ENCODE results near the gene ALAD.

Gene ALAD

DNA sequence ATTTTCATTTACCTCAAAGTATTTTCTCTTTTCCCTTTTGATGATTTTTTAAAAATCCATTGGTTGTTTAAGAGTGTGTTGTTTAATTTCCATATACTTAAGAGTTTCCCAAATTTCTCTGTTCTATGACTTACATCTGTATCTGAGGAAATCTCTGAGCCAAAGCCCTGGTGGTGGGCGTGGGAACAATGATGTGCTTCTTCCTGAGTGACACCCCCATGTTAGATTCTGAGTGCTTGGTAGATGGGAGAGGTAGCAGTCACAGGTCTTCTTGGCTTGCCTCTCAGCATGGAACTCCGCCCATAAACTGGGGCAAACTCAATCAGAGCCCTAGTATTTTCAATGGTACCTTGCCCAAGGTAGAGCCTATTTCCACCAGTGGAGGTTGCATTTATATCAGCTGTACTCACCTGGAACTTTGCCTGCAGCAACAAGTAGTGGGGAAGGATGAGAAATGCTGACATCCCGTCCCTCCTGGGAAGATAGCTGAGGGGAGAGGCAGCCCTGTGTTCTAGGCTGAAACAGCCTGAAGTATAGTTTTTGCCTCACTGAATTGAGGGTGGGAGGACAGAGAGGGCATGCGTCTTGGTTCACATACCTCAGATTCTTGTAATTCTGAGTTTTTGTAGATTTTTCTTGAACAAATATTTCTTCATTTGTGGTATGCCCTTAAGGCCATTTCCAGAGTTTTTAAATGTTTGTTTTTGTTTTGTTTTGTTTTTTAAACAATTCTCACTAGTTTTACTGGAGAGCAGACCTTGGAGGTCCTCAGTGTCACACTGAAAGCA is 35.8 kb upstream of the ALAD start:
- Histone ChIP-seq H3K27ac (ENCODE audit: low read depth, low read length) (no peak overlapping the region), H2BK5ac (ENCODE audit: low read length) (no peak overlapping the region), H3K56ac (ENCODE audit: low read length) (no peak overlapping the region), H3K79me2 (ENCODE audit: control insufficient read depth, insufficient read depth, low read length) (no peaks in the 10 kb centered on the region), H3K18ac (ENCODE audit: low read length) (no peak overlapping the region), H3K36me3 (ENCODE audit: control insufficient read depth, insufficient read depth, low read length) (no peaks in the 10 kb centered on the region), H3K4me1 (ENCODE audit: control insufficient read depth, low read depth, low read length) (no peaks in the 10 kb centered on the region), H3K4ac (ENCODE audit: low read depth, low read length) (no peak overlapping the region), H4K5ac (ENCODE audit: low read length) (no peak overlapping the region), H3K4me3 (ENCODE audit: low read length) (no peak overlapping the region), H4K8ac (ENCODE audit: low read depth, low read length) (no peak overlapping the region), H3K79me1 (ENCODE audit: low read length) (no peaks in the 10 kb centered on the region), H3K27me3 (ENCODE audit: insufficient read depth, low read length, poor library complexity) (no peaks in the 10 kb centered on the region), H2BK15ac (replicated peaks; ENCODE audit: low read depth) (no peak overlapping the region), H3K9ac (ENCODE audit: low read length) (no peak overlapping the region), H3K4me2 (ENCODE audit: low read length) (no peak overlapping the region), H3K23ac (ENCODE audit: low read length) (no peak overlapping the region), H2AK5ac (ENCODE audit: low read length) (no peak overlapping the region), H2BK120ac (ENCODE audit: low read depth, low read length) (no peak overlapping the region)
- WGBS (ENCODE audit: extremely low coverage, insufficient coverage, low lambda C conversion rate) = no CpG with 5 or more reads among the region's 4 CpGs
- DNase-seq = no peak

- H2BK15ac ChIP-seq (replicated peaks; ENCODE audit: low read depth) = no peak overlapping the region
- H4K5ac ChIP-seq (ENCODE audit: low read length) = no peak overlapping the region
- no peak overlapping the region for H4K8ac ChIP-seq (ENCODE audit: low read depth, low read length)
- no peak overlapping the region for H3K9ac ChIP-seq (ENCODE audit: low read length)
- no peak overlapping the region for H2AK5ac ChIP-seq (ENCODE audit: low read length)
- H3K27me3 ChIP-seq (ENCODE audit: insufficient read depth, low read length, poor library complexity) = no peaks in the 10 kb centered on the region
- no peaks in the 10 kb centered on the region for H3K36me3 ChIP-seq (ENCODE audit: control insufficient read depth, insufficient read depth, low read length)
- H2BK5ac ChIP-seq (ENCODE audit: low read length) = no peak overlapping the region
- no peak overlapping the region for H3K4me3 ChIP-seq (ENCODE audit: low read length)
- H3K18ac ChIP-seq (ENCODE audit: low read length) = no peak overlapping the region
- H3K79me2 ChIP-seq (ENCODE audit: control insufficient read depth, insufficient read depth, low read length) = no peaks in the 10 kb centered on the region
- DNase-seq = no peak
- H3K79me1 ChIP-seq (ENCODE audit: low read length) = no peaks in the 10 kb centered on the region
- no peak overlapping the region for H3K56ac ChIP-seq (ENCODE audit: low read length)
- no peak overlapping the region for H3K4me2 ChIP-seq (ENCODE audit: low read length)
- H2BK120ac ChIP-seq (ENCODE audit: low read depth, low read length) = no peak overlapping the region
- no peak overlapping the region for H3K4ac ChIP-seq (ENCODE audit: low read depth, low read length)
- no peak overlapping the region for H3K27ac ChIP-seq (ENCODE audit: low read depth, low read length)
- no peaks in the 10 kb centered on the region for H3K4me1 ChIP-seq (ENCODE audit: control insufficient read depth, low read depth, low read length)
- H3K23ac ChIP-seq (ENCODE audit: low read length) = no peak overlapping the region
Measured at GRCh38 chr9:113431191-113431590, 30.1 kb upstream of the ALAD start.

- H3K36me3 ChIP-seq (ENCODE audit: control insufficient read depth, insufficient read depth, low read length) = no peaks in the 10 kb centered on the region
- H2BK15ac ChIP-seq (replicated peaks; ENCODE audit: low read depth) = no peak overlapping the region
- no peak overlapping the region for H3K9ac ChIP-seq (ENCODE audit: low read length)
- H3K27me3 ChIP-seq (ENCODE audit: insufficient read depth, low read length, poor library complexity) = no peaks in the 10 kb centered on the region
- no peak overlapping the region for H3K4ac ChIP-seq (ENCODE audit: low read depth, low read length)
- no peak overlapping the region for H3K18ac ChIP-seq (ENCODE audit: low read length)
- H3K4me3 ChIP-seq (ENCODE audit: low read length) = no peak overlapping the region
- H3K79me2 ChIP-seq (ENCODE audit: control insufficient read depth, insufficient read depth, low read length) = no peaks in the 10 kb centered on the region
- no peaks in the 10 kb centered on the region for H3K79me1 ChIP-seq (ENCODE audit: low read length)
- no peak overlapping the region for H2AK5ac ChIP-seq (ENCODE audit: low read length)
- no peak overlapping the region for H4K8ac ChIP-seq (ENCODE audit: low read depth, low read length)
- no peak overlapping the region for H3K4me2 ChIP-seq (ENCODE audit: low read length)
- whole genome bisulfite sequencing (ENCODE audit: extremely low coverage, insufficient coverage, low lambda C conversion rate) = no CpG with 5 or more reads among the region's 1 CpG
- H2BK5ac ChIP-seq (ENCODE audit: low read length) = no peak overlapping the region
- H3K56ac ChIP-seq (ENCODE audit: low read length) = no peak overlapping the region
- no peak overlapping the region for H4K5ac ChIP-seq (ENCODE audit: low read length)
- H3K27ac ChIP-seq (ENCODE audit: low read depth, low read length) = no peak overlapping the region
- DNase-seq = no peak
- no peak overlapping the region for H2BK120ac ChIP-seq (ENCODE audit: low read depth, low read length)
- H3K4me1 ChIP-seq (ENCODE audit: control insufficient read depth, low read depth, low read length) = no peaks in the 10 kb centered on the region
- H3K23ac ChIP-seq (ENCODE audit: low read length) = no peak overlapping the region
Measured at GRCh38 chr9:113428062-113428615, 27.1 kb upstream of the ALAD start.

GRCh38 chr9:113427629-113428028 is 26.5 kb upstream of the ALAD start:
- Histone ChIP-seq H3K27ac (ENCODE audit: low read depth, low read length) (no peak overlapping the region), H3K18ac (ENCODE audit: low read length) (no peak overlapping the region), H2BK15ac (replicated peaks; ENCODE audit: low read depth) (no peak overlapping the region), H2BK120ac (ENCODE audit: low read depth, low read length) (no peak overlapping the region), H3K36me3 (ENCODE audit: control insufficient read depth, insufficient read depth, low read length) (no peaks in the 10 kb centered on the region), H4K5ac (ENCODE audit: low read length) (no peak overlapping the region), H3K79me1 (ENCODE audit: low read length) (no peaks in the 10 kb centered on the region), H3K4me3 (ENCODE audit: low read length) (no peak overlapping the region), H3K27me3 (ENCODE audit: insufficient read depth, low read length, poor library complexity) (no peaks in the 10 kb centered on the region), H3K4me2 (ENCODE audit: low read length) (no peak overlapping the region), H2AK5ac (ENCODE audit: low read length) (no peak overlapping the region), H3K4ac (ENCODE audit: low read depth, low read length) (no peak overlapping the region), H3K4me1 (ENCODE audit: control insufficient read depth, low read depth, low read length) (no peaks in the 10 kb centered on the region), H2BK5ac (ENCODE audit: low read length) (no peak overlapping the region), H3K9ac (ENCODE audit: low read length) (no peak overlapping the region), H3K23ac (ENCODE audit: low read length) (no peak overlapping the region), H3K56ac (ENCODE audit: low read length) (no peak overlapping the region), H4K8ac (ENCODE audit: low read depth, low read length) (no peak overlapping the region), H3K79me2 (ENCODE audit: control insufficient read depth, insufficient read depth, low read length) (no peaks in the 10 kb centered on the region)
- no CpG with 5 or more reads among the region's 2 CpGs for WGBS (ENCODE audit: extremely low coverage, insufficient coverage, low lambda C conversion rate)
- DNase-seq = no peak

DNA sequence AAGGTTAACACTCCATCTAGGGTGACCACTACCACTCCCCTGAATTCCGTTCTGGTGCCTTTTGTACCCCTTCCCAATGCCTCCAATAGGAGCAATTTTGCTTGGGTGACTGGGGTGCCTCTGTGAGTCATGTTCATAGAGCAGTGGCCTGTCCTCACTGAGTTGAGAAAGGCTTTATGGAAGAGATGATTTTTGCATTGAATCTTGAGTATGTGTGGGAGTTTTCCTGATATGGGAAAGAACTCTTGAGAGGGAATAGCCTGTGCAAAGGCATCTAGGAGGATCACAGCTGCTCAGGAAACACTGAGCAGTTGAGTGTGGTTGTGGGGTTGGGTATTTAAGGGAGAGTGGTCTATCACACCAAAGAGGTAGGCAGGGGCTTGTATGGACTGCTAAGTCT is 25.6 kb upstream of the ALAD start:
- H3K27me3 ChIP-seq (ENCODE audit: insufficient read depth, low read length, poor library complexity) = no peaks in the 10 kb centered on the region
- WGBS (ENCODE audit: extremely low coverage, insufficient coverage, low lambda C conversion rate) = no CpG with 5 or more reads among the region's 1 CpG
- H3K4me2 ChIP-seq (ENCODE audit: low read length) = no peak overlapping the region
- no peaks in the 10 kb centered on the region for H3K36me3 ChIP-seq (ENCODE audit: control insufficient read depth, insufficient read depth, low read length)
- H2BK120ac ChIP-seq (ENCODE audit: low read depth, low read length) = no peak overlapping the region
- H2AK5ac ChIP-seq (ENCODE audit: low read length) = no peak overlapping the region
- H3K4ac ChIP-seq (ENCODE audit: low read depth, low read length) = no peak overlapping the region
- no peak overlapping the region for H2BK15ac ChIP-seq (replicated peaks; ENCODE audit: low read depth)
- no peak overlapping the region for H3K18ac ChIP-seq (ENCODE audit: low read length)
- H3K4me3 ChIP-seq (ENCODE audit: low read length) = no peak overlapping the region
- H3K9ac ChIP-seq (ENCODE audit: low read length) = no peak overlapping the region
- H3K27ac ChIP-seq (ENCODE audit: low read depth, low read length) = no peak overlapping the region
- H3K79me1 ChIP-seq (ENCODE audit: low read length) = no peaks in the 10 kb centered on the region
- no peak overlapping the region for H3K56ac ChIP-seq (ENCODE audit: low read length)
- H3K4me1 ChIP-seq (ENCODE audit: control insufficient read depth, low read depth, low read length) = no peaks in the 10 kb centered on the region
- no peak overlapping the region for H4K8ac ChIP-seq (ENCODE audit: low read depth, low read length)
- DNase-seq = no peak
- H4K5ac ChIP-seq (ENCODE audit: low read length) = no peak overlapping the region
- H3K23ac ChIP-seq (ENCODE audit: low read length) = no peak overlapping the region
- no peaks in the 10 kb centered on the region for H3K79me2 ChIP-seq (ENCODE audit: control insufficient read depth, insufficient read depth, low read length)
- H2BK5ac ChIP-seq (ENCODE audit: low read length) = no peak overlapping the region

DNA sequence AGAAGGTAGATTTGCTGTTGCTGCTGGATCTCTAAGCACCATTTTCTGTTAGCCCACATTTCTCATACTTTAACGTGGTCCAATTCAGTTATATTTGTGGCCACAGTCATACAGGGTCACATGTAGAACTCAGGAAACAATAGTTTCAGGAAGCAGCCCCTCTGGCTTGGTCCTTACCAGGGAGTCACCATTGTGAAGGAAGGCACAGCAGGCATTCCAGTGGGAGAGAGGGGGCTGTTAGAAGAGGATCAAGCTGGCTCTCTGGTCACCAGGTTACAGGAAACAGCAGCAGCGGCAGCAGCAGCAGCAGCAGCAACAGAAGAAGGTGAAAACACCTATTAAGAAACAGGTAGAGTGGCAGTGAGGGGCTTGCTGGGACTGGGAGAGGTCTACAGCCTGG is 24.0 kb upstream of the ALAD start:
- no peaks in the 10 kb centered on the region for H3K79me2 ChIP-seq (ENCODE audit: control insufficient read depth, insufficient read depth, low read length)
- no peak overlapping the region for H3K4me3 ChIP-seq (ENCODE audit: low read length)
- no peaks in the 10 kb centered on the region for H3K4me1 ChIP-seq (ENCODE audit: control insufficient read depth, low read depth, low read length)
- no peak overlapping the region for H3K27ac ChIP-seq (ENCODE audit: low read depth, low read length)
- H3K9ac ChIP-seq (ENCODE audit: low read length) = no peak overlapping the region
- H2BK120ac ChIP-seq (ENCODE audit: low read depth, low read length) = no peak overlapping the region
- H3K4me2 ChIP-seq (ENCODE audit: low read length) = no peak overlapping the region
- H2BK5ac ChIP-seq (ENCODE audit: low read length) = no peak overlapping the region
- no CpG with 5 or more reads among the region's 2 CpGs for WGBS (ENCODE audit: extremely low coverage, insufficient coverage, low lambda C conversion rate)
- no peak overlapping the region for H3K4ac ChIP-seq (ENCODE audit: low read depth, low read length)
- H3K79me1 ChIP-seq (ENCODE audit: low read length) = no peaks in the 10 kb centered on the region
- H3K36me3 ChIP-seq (ENCODE audit: control insufficient read depth, insufficient read depth, low read length) = no peaks in the 10 kb centered on the region
- no peaks in the 10 kb centered on the region for H3K27me3 ChIP-seq (ENCODE audit: insufficient read depth, low read length, poor library complexity)
- H2BK15ac ChIP-seq (replicated peaks; ENCODE audit: low read depth) = no peak overlapping the region
- no peak overlapping the region for H3K18ac ChIP-seq (ENCODE audit: low read length)
- H4K5ac ChIP-seq (ENCODE audit: low read length) = no peak overlapping the region
- peak; percentile 26 for DNase-seq
- H3K56ac ChIP-seq (ENCODE audit: low read length) = no peak overlapping the region
- no peak overlapping the region for H4K8ac ChIP-seq (ENCODE audit: low read depth, low read length)
- no peak overlapping the region for H3K23ac ChIP-seq (ENCODE audit: low read length)
- no peak overlapping the region for H2AK5ac ChIP-seq (ENCODE audit: low read length)

Data from mesendoderm (in vitro differentiated cells).